OCI-M2 (cell line): ENCODE results near the gene OPRM1.

Experiments used
- DNase-seq: peaks from one replicate; lab custom pipeline; 2025; ENCODE audit not compliant: unreplicated experiment; lab: John Stamatoyannopoulos, UW

The OPRM1 gene

DNA sequence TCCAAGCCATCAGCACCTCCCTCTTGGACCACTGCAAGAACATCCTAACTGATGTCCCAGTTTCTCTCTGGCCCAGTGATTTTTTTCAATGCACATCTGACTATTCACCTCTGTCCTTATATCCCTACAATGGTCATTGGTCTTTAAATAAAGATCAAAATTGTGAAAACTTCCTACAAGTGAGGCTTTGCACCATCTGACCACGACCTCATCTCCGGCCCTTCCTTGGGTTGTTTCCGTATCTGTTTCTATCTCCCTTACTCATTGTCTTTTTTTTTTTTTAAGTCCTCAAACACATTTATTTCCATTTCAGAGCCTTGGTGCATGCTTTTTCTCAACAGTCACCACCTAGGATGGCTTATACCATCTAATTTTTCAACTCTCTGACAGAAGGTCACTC is 229.4 kb downstream of the OPRM1 start:
- DNase-seq: no peak

DNA sequence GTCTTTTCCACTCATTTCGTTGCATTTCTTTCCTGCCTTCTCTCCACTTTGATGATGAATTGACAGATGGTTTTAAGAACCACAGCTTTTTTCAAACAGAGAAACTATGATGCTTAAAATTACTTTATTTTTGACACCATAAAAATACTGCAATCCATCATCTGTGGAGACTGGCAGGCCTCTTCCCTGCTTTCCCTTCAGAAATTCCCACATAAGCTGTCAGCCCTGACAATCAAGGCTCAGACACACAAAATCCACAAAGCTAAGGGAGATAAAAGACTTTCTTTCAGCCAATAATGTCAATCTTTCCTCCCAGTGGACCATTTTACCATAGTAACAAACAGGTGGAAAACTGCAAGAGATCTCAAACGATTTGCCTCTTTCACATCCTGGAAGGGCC is 235.1 kb downstream of the OPRM1 start:
- DNase-seq: no peak

DNA sequence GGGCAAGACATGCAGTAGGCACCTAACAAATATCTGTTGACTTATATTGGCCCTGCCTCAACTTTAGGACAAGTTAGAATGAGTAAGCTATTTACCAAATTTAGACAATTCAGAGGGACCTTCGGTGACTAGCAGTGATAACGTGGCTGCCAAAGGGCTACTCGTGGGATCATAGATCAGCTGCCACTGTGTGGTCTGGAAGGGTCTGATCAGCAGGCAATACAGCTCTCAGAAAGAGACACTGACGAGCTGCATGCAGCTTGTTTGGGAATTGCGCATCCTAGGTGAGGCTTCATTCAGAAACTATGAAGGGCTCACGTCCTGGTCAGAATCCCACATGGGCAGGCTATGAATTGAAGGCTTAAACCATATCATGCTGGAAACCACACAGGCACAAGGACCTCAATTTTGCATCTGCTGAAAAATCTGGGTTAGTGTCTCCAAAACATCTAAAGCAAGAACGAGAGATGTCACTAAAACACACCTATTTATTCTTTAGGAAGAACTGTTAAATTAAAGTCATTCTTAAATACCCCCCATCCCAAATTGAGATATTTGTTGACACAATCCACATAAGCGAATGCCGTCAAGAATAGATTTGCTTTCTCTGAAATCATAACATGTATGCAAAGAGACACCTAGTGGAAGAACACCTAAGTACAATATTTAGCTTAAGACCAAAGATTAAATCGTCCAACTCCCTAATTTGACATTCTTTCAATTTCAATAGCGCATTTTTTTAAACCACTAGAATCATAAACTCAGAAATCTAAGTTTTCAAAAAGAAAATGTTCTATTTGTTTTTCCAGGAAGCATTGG is 238.0 kb downstream of the OPRM1 start:
- no peak for DNase-seq

DNA sequence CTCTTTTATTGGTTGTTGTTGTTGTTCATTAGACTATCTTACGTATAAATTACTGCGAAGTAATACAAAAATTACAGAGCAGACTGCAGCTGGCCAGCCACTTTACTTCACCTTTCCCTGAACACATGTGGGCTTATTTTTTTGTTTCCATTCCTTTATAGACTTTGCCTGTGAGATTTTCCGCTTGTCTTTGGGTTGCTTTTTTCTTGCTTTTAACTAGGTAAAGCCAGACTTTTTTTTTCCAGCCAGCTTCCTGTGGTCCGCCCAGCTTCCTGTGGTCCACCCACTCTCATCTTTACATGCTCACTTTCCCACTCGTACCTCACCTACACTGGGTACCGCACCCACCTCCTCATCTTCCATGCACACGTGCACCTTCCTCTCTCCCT is 238.6 kb downstream of the OPRM1 start:
- DNase-seq: no peak

DNA sequence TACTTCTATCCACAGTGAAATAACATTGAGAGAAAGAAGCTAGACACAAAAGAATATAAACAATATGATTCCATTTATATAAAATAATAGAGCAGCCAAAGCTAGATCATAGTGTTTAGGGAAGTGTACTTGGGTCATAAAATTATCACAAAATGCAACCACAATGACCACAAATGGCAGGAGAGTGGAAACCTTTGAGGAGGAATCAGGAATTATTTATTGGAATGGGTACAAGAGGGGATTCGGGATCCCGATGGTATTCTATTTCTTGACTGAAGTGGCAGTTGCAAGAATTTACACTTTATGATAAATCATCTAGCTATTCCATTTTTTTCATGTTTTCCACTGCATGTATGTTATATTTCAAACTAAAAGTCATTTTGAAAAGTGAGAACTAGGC is 241.5 kb downstream of the OPRM1 start:
- DNase-seq: no peak

DNA sequence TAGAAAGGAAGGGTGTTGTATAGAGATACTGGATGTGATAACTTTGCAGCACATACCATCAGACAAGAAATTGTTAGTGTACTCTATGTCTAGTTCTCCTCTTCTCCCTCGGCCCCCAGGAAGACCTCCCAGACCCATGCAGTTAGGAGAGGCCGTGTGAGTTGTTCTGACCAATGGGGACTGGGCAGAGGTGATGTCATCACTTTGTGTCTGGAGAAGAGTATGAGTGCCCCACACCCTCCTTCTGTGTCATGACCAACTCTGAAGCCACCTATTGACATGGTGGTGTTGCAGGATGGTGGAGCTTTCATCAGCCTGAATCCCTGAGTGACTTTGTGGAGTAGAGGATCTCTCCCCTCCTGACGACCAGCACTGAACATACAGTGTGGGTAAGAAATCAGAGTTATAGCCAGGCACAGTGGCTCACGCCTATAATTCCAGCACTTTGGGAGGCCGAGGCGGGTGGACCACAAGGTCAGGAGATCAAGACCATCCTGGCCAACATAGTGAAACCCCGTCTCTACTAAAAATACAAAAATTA is 245.3 kb downstream of the OPRM1 start:
- no peak for DNase-seq

DNA sequence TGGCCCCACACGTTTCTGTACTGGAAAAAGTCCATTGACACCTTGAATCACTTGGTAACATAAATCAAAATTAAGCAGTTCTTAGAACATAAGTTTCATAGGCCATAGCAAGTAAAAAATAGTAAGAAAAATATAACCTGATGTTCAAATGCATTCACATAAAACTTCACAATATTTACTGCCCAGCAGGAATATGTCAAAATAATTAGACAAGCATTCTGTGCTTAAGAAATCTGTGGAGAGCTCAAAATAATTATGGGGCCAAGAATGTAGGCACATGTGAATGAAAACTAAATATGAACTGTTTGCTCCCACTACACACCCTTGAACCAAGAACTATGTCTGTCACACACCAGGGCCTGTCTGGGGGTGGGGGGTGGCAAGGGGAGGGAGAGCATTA is 246.8 kb downstream of the OPRM1 start:
- no peak for DNase-seq

DNA sequence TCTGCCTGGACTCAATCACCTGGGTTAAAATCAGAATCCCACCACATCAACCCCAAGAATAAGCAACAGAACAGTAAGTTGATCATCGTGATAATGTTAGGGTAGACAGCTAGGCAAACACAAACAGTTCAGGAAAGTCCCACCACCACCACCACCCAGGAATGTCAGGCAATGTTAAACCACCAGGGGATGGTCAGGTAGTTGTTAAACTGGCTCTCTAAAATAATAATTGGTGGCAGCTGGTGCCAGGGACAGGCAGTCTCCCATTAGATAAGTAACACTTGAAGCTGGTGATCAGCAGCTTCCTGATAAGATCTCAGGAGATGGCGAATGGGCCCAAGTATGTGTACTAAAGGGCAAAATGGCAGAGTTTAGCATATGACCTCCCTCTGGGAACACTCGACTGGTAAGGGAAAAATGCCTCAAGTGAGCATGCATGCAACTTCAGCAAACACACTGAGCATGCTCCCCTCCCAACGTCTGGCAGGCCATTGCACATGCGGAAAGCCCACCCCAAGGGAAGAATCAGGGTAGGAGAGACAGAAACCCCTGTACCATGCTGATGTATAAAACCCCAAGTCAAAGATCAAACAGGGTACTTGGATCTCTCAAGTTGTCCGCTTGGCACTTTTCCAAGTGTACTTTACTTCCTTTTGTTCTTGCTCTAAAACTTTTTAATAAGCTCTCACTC is 250.9 kb downstream of the OPRM1 start:
- DNase-seq: no peak

DNA sequence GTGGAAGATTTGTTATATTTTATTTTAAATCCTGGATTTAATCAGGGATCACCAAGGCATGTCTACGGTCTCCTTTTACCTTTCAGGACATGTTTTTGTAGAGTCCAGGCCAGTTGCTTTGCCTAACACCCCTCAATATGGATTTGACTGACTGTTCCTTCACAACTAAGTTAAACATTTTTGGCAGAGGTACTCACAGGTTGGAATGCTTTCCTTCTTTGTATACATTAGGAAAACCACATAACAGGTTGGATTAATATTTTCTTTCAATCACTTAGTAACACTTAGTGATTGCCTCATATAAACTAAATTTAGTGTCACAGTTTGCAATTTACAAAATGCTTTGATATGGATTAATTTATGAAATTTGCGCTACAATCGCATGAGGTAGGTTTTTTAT is 253.0 kb downstream of the OPRM1 start:
- no peak for DNase-seq

DNA sequence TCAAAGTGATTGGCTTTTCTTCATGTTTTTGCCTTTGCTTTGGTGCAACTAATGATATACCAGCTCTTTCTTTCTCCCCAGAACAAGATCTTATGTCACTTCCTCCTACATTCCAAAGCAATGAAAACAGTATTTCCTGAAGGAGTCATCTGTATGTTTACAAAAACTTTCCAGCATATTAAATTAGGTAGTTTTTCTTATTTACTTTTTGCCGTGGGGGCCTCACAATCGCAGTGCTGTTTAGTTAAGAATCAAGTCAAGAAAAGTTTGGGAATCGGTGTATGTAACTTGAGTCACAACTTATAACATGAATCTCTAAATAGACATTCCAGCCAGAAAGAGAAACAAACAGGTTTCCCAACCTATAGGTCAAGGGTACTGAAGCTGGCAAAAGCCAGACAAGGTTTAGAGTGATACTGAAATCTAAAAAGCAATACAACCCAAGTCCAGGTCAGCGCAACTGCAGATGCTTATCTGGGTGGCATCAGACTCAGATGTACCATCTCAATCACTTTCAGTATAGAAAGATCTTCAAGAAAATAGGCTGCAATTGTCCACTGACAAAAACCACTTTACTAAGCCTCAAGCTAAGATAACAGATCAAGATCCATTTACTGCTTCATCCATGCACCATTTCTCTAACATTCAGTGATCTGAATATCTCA is 253.9 kb downstream of the OPRM1 start:
- no peak for DNase-seq

DNA sequence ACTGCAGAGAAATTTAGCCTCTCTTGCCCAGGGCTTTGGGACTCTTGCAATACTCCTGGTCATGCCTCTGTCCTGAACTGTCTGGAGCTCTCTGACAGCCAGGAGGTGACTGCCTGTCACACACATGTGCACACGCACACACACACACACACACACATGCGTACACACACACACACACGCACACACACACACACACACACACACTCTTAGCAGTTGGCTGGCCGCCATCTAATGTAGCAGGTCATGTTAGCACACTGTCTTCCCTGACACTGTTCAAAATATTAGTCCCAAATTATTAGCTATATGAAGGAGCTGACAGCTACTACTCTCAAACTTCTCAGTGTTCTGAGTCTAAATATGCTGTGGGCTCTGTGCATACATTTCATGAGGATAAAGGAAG is 256.7 kb downstream of the OPRM1 start:
- no peak for DNase-seq
